GM10847 (cell line): ENCODE measurements around the gene GGA3.

Experiments used
- POLR2A ChIP-seq: IDR thresholded peaks from 2 replicates; pipeline ENCODE4 v1.6.1; 2011; ENCODE audit not compliant: insufficient read length; ENCODE audit errors: extremely low read depth

GGA3 gene

GRCh38 chr17:75261336-75262111 lies at the start of gene GGA3, which contains the start of gene MRPS7:
TSS of gene GGA3 (minus strand) at chr17:75261606. CDS start at chr17:75261587, 19 bp downstream.
TSS of gene MRPS7 (plus strand) at chr17:75261879. CDS start at chr17:75261901, 22 bp downstream.
- peak; percentile 70 for TF ChIP-seq POLR2A

GRCh38 chr17:75308732-75309629 lies 47.6 kb upstream of the GGA3 start:
- TF ChIP-seq POLR2A: no peak

GRCh38 chr17:75307957-75308731 lies 46.7 kb upstream of the GGA3 start:
- no peak for TF ChIP-seq POLR2A

GRCh38 chr17:75301502-75302206 lies 40.2 kb upstream of the GGA3 start:
- TF ChIP-seq POLR2A: no peak

- no peak for TF ChIP-seq POLR2A
These were observed 39.6 kb upstream of the GGA3 start for GRCh38 chr17:75301049-75301448.

- no peak for TF ChIP-seq POLR2A
These were observed 38.9 kb upstream of the GGA3 start for GRCh38 chr17:75300280-75300679.

- peak; percentile 23 for TF ChIP-seq POLR2A
These were observed 34.1 kb upstream of the GGA3 start for GRCh38 chr17:75295201-75296158.

- TF ChIP-seq POLR2A: no peak
These were observed 28.5 kb upstream of the GGA3 start for GRCh38 chr17:75289832-75290337.

- TF ChIP-seq POLR2A: peak; percentile 94
These were observed 27.9 kb upstream of the GGA3 start, which contains the start of gene SLC25A19 for GRCh38 chr17:75289115-75289831. TSS of gene SLC25A19 (minus strand) at chr17:75289433. CDS start at chr17:75286764, 2,669 bp downstream.

- TF ChIP-seq POLR2A: no peak
These were observed 27.3 kb upstream of the GGA3 start for GRCh38 chr17:75288770-75289114.

- TF ChIP-seq POLR2A: no peak
These were observed 27.0 kb upstream of the GGA3 start for GRCh38 chr17:75288359-75288758.

GRCh38 chr17:75287221-75287620 lies 25.8 kb upstream of the GGA3 start:
- TF ChIP-seq POLR2A: no peak

GRCh38 chr17:75285123-75285522 lies 23.7 kb upstream of the GGA3 start:
- no peak for TF ChIP-seq POLR2A

GRCh38 chr17:75277664-75278071 lies 16.3 kb upstream of the GGA3 start:
- no peak for TF ChIP-seq POLR2A
